Measurements from ENCODE around the gene SHISA6.
"Not testable (repeated sequence)": the region's sequence is repeated elsewhere in the genome, so short reads cannot be mapped to it uniquely, and the experiment has no call there.

Gene SHISA6

GRCh38 chr17:11316451-11316850, 75.4 kb downstream of the SHISA6 start:
- H3K9me3 ChIP-seq (ENCODE audit: control insufficient read depth, low read length); H3K4me3 ChIP-seq (ENCODE audit: insufficient read depth, low read depth, low read length); H3K36me3 ChIP-seq (ENCODE audit: control insufficient read depth, insufficient read depth, low read length); H3K4me1 ChIP-seq (ENCODE audit: control insufficient read depth, insufficient read depth, low read length); H3K27me3 ChIP-seq (ENCODE audit: control insufficient read depth, insufficient read depth, low read length, poor library complexity, severe bottlenecking); H3K27ac ChIP-seq (ENCODE audit: insufficient read depth, low read depth, low read length, poor library complexity, severe bottlenecking): not testable (repeated sequence)
- WGBS, 2 experiments, result 88 to 96% methylated on average over 8 to 10 of the region's 11 CpGs

- no peak overlapping the region for H3K4me3 ChIP-seq (ENCODE audit: insufficient read depth, low read depth, low read length)
- no peaks in the 10 kb centered on the region for H3K4me1 ChIP-seq (ENCODE audit: control insufficient read depth, insufficient read depth, low read length)
- H3K9me3 ChIP-seq (ENCODE audit: control insufficient read depth, low read length), result no peaks in the 10 kb centered on the region
- H3K27ac ChIP-seq (ENCODE audit: insufficient read depth, low read depth, low read length, poor library complexity, severe bottlenecking), result no peak overlapping the region
- H3K27me3 ChIP-seq (ENCODE audit: control insufficient read depth, insufficient read depth, low read length, poor library complexity, severe bottlenecking), result no peaks in the 10 kb centered on the region
- no peaks in the 10 kb centered on the region for H3K36me3 ChIP-seq (ENCODE audit: control insufficient read depth, insufficient read depth, low read length)
- 96 to 97% methylated on average over 5 of the region's 5 CpGs for WGBS, 2 experiments
Observed at GRCh38 chr17:11318207-11318606, 77.2 kb downstream of the SHISA6 start.

- H3K4me1 ChIP-seq (ENCODE audit: control insufficient read depth, insufficient read depth, low read length), result no peaks in the 10 kb centered on the region
- H3K27ac ChIP-seq (ENCODE audit: insufficient read depth, low read depth, low read length, poor library complexity, severe bottlenecking), result no peak overlapping the region
- no peaks in the 10 kb centered on the region for H3K27me3 ChIP-seq (ENCODE audit: control insufficient read depth, insufficient read depth, low read length, poor library complexity, severe bottlenecking)
- H3K4me3 ChIP-seq (ENCODE audit: insufficient read depth, low read depth, low read length), result no peak overlapping the region
- 90 to 93% methylated on average over 3 of the region's 3 CpGs for WGBS, 2 experiments
- H3K9me3 ChIP-seq (ENCODE audit: control insufficient read depth, low read length), result no peaks in the 10 kb centered on the region
- H3K36me3 ChIP-seq (ENCODE audit: control insufficient read depth, insufficient read depth, low read length), result no peaks in the 10 kb centered on the region
Observed at GRCh38 chr17:11319894-11320293, 78.9 kb downstream of the SHISA6 start.

GRCh38 chr17:11324021-11324420, 83.0 kb downstream of the SHISA6 start:
- Histone ChIP-seq H3K27ac (ENCODE audit: insufficient read depth, low read depth, low read length, poor library complexity, severe bottlenecking) (no peak overlapping the region), H3K4me1 (ENCODE audit: control insufficient read depth, insufficient read depth, low read length) (no peaks in the 10 kb centered on the region), H3K4me3 (ENCODE audit: insufficient read depth, low read depth, low read length) (no peak overlapping the region), H3K36me3 (ENCODE audit: control insufficient read depth, insufficient read depth, low read length) (no peaks in the 10 kb centered on the region), H3K27me3 (ENCODE audit: control insufficient read depth, insufficient read depth, low read length, poor library complexity, severe bottlenecking) (no peaks in the 10 kb centered on the region), H3K9me3 (ENCODE audit: control insufficient read depth, low read length) (no peaks in the 10 kb centered on the region)
- WGBS, 2 experiments, result 92 to 98% methylated on average over 11 of the region's 11 CpGs

- no peaks in the 10 kb centered on the region for H3K27me3 ChIP-seq (ENCODE audit: control insufficient read depth, insufficient read depth, low read length, poor library complexity, severe bottlenecking)
- H3K4me3 ChIP-seq (ENCODE audit: insufficient read depth, low read depth, low read length), result no peak overlapping the region
- no peaks in the 10 kb centered on the region for H3K9me3 ChIP-seq (ENCODE audit: control insufficient read depth, low read length)
- no peaks in the 10 kb centered on the region for H3K4me1 ChIP-seq (ENCODE audit: control insufficient read depth, insufficient read depth, low read length)
- no peaks in the 10 kb centered on the region for H3K36me3 ChIP-seq (ENCODE audit: control insufficient read depth, insufficient read depth, low read length)
- H3K27ac ChIP-seq (ENCODE audit: insufficient read depth, low read depth, low read length, poor library complexity, severe bottlenecking), result no peak overlapping the region
- 90 to 95% methylated on average over 10 of the region's 10 CpGs for WGBS, 2 experiments
Observed at GRCh38 chr17:11324846-11325420, 83.9 kb downstream of the SHISA6 start.

- 97% methylated on average over 5 of the region's 5 CpGs for WGBS, 2 experiments
- H3K27me3 ChIP-seq (ENCODE audit: control insufficient read depth, insufficient read depth, low read length, poor library complexity, severe bottlenecking), result no peaks in the 10 kb centered on the region
Observed at GRCh38 chr17:11326492-11326891, 85.5 kb downstream of the SHISA6 start.

GRCh38 chr17:11328770-11329169, 87.8 kb downstream of the SHISA6 start:
- Histone ChIP-seq H3K36me3 (ENCODE audit: control insufficient read depth, insufficient read depth, low read length) (no peaks in the 10 kb centered on the region), H3K4me1 (ENCODE audit: control insufficient read depth, insufficient read depth, low read length) (peaks cover 11% of the 10 kb centered on the region), H3K27me3 (ENCODE audit: control insufficient read depth, insufficient read depth, low read length, poor library complexity, severe bottlenecking) (no peaks in the 10 kb centered on the region), H3K4me3 (ENCODE audit: insufficient read depth, low read depth, low read length) (no peak overlapping the region), H3K9me3 (ENCODE audit: control insufficient read depth, low read length) (no peaks in the 10 kb centered on the region), H3K27ac (ENCODE audit: insufficient read depth, low read depth, low read length, poor library complexity, severe bottlenecking) (no peak overlapping the region)
- WGBS, 2 experiments, result 88 to 89% methylated on average over 1 to 2 of the region's 2 CpGs

More at GRCh38 chr17:11326492-11326891, 85.5 kb downstream of the SHISA6 start:
- H3K4me1 ChIP-seq (ENCODE audit: control insufficient read depth, insufficient read depth, low read length), result peaks cover 11% of the 10 kb centered on the region
- no peak overlapping the region for H3K27ac ChIP-seq (ENCODE audit: insufficient read depth, low read depth, low read length, poor library complexity, severe bottlenecking)
- H3K36me3 ChIP-seq (ENCODE audit: control insufficient read depth, insufficient read depth, low read length), result no peaks in the 10 kb centered on the region
- no peaks in the 10 kb centered on the region for H3K9me3 ChIP-seq (ENCODE audit: control insufficient read depth, low read length)
- no peak overlapping the region for H3K4me3 ChIP-seq (ENCODE audit: insufficient read depth, low read depth, low read length)

- Histone ChIP-seq H3K9me3 (ENCODE audit: control insufficient read depth, low read length) (no peaks in the 10 kb centered on the region), H3K4me1 (ENCODE audit: control insufficient read depth, insufficient read depth, low read length) (peaks cover 11% of the 10 kb centered on the region), H3K27me3 (ENCODE audit: control insufficient read depth, insufficient read depth, low read length, poor library complexity, severe bottlenecking) (no peaks in the 10 kb centered on the region), H3K36me3 (ENCODE audit: control insufficient read depth, insufficient read depth, low read length) (no peaks in the 10 kb centered on the region), H3K27ac (ENCODE audit: insufficient read depth, low read depth, low read length, poor library complexity, severe bottlenecking) (no peak overlapping the region), H3K4me3 (ENCODE audit: insufficient read depth, low read depth, low read length) (no peak overlapping the region)
- WGBS, 2 experiments, result 91 to 93% methylated on average over 4 of the region's 4 CpGs
Observed at GRCh38 chr17:11330006-11330405, 89.0 kb downstream of the SHISA6 start.

GRCh38 chr17:11330826-11331225, 89.8 kb downstream of the SHISA6 start:
- Histone ChIP-seq H3K27me3 (ENCODE audit: control insufficient read depth, insufficient read depth, low read length, poor library complexity, severe bottlenecking) (no peaks in the 10 kb centered on the region), H3K9me3 (ENCODE audit: control insufficient read depth, low read length) (no peaks in the 10 kb centered on the region), H3K36me3 (ENCODE audit: control insufficient read depth, insufficient read depth, low read length) (no peaks in the 10 kb centered on the region), H3K27ac (ENCODE audit: insufficient read depth, low read depth, low read length, poor library complexity, severe bottlenecking) (no peak overlapping the region), H3K4me1 (ENCODE audit: control insufficient read depth, insufficient read depth, low read length) (peaks cover 11% of the 10 kb centered on the region), H3K4me3 (ENCODE audit: insufficient read depth, low read depth, low read length) (no peak overlapping the region)
- WGBS, 2 experiments, result 33 to 34% methylated on average over 8 of the region's 8 CpGs

GRCh38 chr17:11331547-11332513, 90.8 kb downstream of the SHISA6 start:
- no peak overlapping the region for H3K27ac ChIP-seq (ENCODE audit: insufficient read depth, low read depth, low read length, poor library complexity, severe bottlenecking)
- no peak overlapping the region for H3K4me3 ChIP-seq (ENCODE audit: insufficient read depth, low read depth, low read length)
- no peaks in the 10 kb centered on the region for H3K36me3 ChIP-seq (ENCODE audit: control insufficient read depth, insufficient read depth, low read length)
- no peaks in the 10 kb centered on the region for H3K9me3 ChIP-seq (ENCODE audit: control insufficient read depth, low read length)
- 76% methylated on average over 15 of the region's 15 CpGs for WGBS, 2 experiments
- no peaks in the 10 kb centered on the region for H3K27me3 ChIP-seq (ENCODE audit: control insufficient read depth, insufficient read depth, low read length, poor library complexity, severe bottlenecking)
- H3K4me1 ChIP-seq (ENCODE audit: control insufficient read depth, insufficient read depth, low read length), result peaks cover 11% of the 10 kb centered on the region

All from ectodermal cell (in vitro differentiated cells).